Kidney (tissue), 14 donors: Measurements from ENCODE around the gene PRKACA. TPM values are rescaled to one million over a fixed set of nuclear protein-coding genes. Genes with fewer than 3 reads are reported as not detected.

Source experiments
- DNase-seq, 5 donors: peaks; one replicate each; pipeline ENCODE4 v3.0.0-alpha.2; 2013 to 2020
- FAIRE-seq: peaks from 2 replicates; lab custom pipeline; 2012; peaks lifted over from hg19 to GRCh38; lab: Jason Lieb, UNC
- H3K27ac ChIP-seq, 2 donors: one replicate each; pipeline ENCODE4 v1.7.0; 2013; ENCODE audit warnings: low read depth in 2 of 2, low read length in 2 of 2, inconsistent platforms in 1 of 2
- H3K27me3 ChIP-seq: one replicate; pipeline ENCODE4 v1.7.1; 2013; ENCODE audit warnings: low read length, inconsistent platforms; ENCODE audit not compliant: control insufficient read depth, insufficient read depth
- H3K36me3 ChIP-seq, 3 donors: one replicate each; pipeline versions ENCODE4 v1.7.0 to v1.7.1; 2013; ENCODE audit warnings: low read length in 3 of 3, control low read depth in 1 of 3, inconsistent platforms in 1 of 3; ENCODE audit not compliant: insufficient read depth in 3 of 3, control insufficient read depth in 2 of 3
- H3K4me1 ChIP-seq, 3 donors: one replicate each; pipeline versions ENCODE4 v1.7.0 to v1.7.1; 2013; ENCODE audit warnings: low read length in 3 of 3, inconsistent platforms in 1 of 3, low read depth in 1 of 3; ENCODE audit not compliant: control insufficient read depth in 2 of 3, insufficient read depth in 2 of 3
- H3K4me3 ChIP-seq, 3 donors: one replicate each; pipeline versions ENCODE4 v1.7.0 to v1.8.1; 2013; ENCODE audit warnings: low read length in 3 of 3, control low read depth in 1 of 3, inconsistent platforms in 1 of 3
- H3K9ac ChIP-seq, 3 donors: one replicate each; pipeline versions ENCODE4 v1.7.0 to v1.7.1; 2013; ENCODE audit warnings: low read length in 3 of 3, control low read depth in 1 of 3, inconsistent platforms in 1 of 3
- H3K9me3 ChIP-seq, 3 donors: one replicate each; pipeline versions ENCODE4 v1.7.0 to v1.7.1; 2013; ENCODE audit warnings: low read length in 3 of 3, control low read depth in 1 of 3, inconsistent platforms in 1 of 3; ENCODE audit not compliant: control insufficient read depth in 2 of 3, insufficient read depth in 1 of 3
- CTCF ChIP-seq: IDR thresholded peaks from 3 replicates; pipeline ENCODE4 v1.5.1; 2012; ENCODE audit warnings: mild to moderate bottlenecking, moderate library complexity, borderline replicate concordance; ENCODE audit not compliant: insufficient read depth; ENCODE audit errors: extremely low read depth
- intact Hi-C: fragments of 100-400 bp; cut with DNase I; formaldehyde crosslinking; loops from one replicate; pipeline ENCODE4 v1.11.1; 2022
- polyA plus RNA-seq: library from polyadenylated mRNA; stranded (reverse); fragments of 350-450 nt; fragmentation: Illumina TruSeq; extraction: RNeasy Lipid Tissue Mini Kit (QIAGEN cat#74804); gene quantifications from one replicate; pipeline ENCODE4 v1.2.3, GENCODE V29; 2014; ENCODE audit warnings: low read depth, low replicate concordance; ENCODE audit not compliant: insufficient read depth
- total RNA-seq: library from RNA; stranded (reverse); fragmentation: NEBNext Ultra II Directional; extraction: Animal tissue kit (Norgen Biotek cat#: 25700); gene quantifications from one replicate; pipeline ENCODE4 v1.2.1, GENCODE V29; 2021
- donor health status: control.
- donor health status: control.
- donor health status: control.
- donor health status: control.
- donor health status: control.
- donor health status: DM: yes; HTN: yes; CAD: no.
- donor health status: Normal renal cell carcinoma (clear cell type).

PRKACA gene
- total and polyA plus RNA-seq, 2 donors from 2014 or later, result 51.4 to 92.3 TPM

- FAIRE-seq (no peak), DNase-seq (peak; percentile 74 to 91 (median 86))
- Histone ChIP-seq H3K36me3 (no peaks in the 10 kb centered on the region), H3K9me3 (no peaks in the 10 kb centered on the region), H3K4me1 (peaks cover 0 to 14% (median 2%) of the 10 kb centered on the region in 3 donors), H3K4me3 (peak overlapping the region; percentile 57 to 88 (median 84)), H3K27ac (peak overlapping the region; percentile 88 to 97), H3K27me3 (no peaks in the 10 kb centered on the region), H3K9ac (peak overlapping the region; percentile 20 to 86 (median 62))
- peak; percentile 62 for TF ChIP-seq CTCF
- intact Hi-C loops, result no loop called here
Observed at GRCh38 chr19:14073261-14073924, 44.2 kb downstream of the PRKACA start.

GRCh38 chr19:14072535-14073260 lies 44.9 kb downstream of the PRKACA start, which contains the start of gene MISP3:
Gene MISP3, plus strand, starts transcription at chr19:14072786. Its CDS starts 524 bp downstream, at chr19:14073310.
- Histone ChIP-seq H3K9ac (peak within 1 kb of the TSS in 2 of 3 donors; percentile 62 to 86), H3K36me3 (no peaks in the 10 kb centered on the region), H3K4me3 (peak within 1 kb of the TSS; percentile 57 to 88 (median 84)), H3K9me3 (no peaks in the 10 kb centered on the region), H3K27me3 (no peaks in the 10 kb centered on the region), H3K27ac (peak within 1 kb of the TSS; percentile 88 to 97), H3K4me1 (peaks cover 0 to 14% (median 2%) of the 10 kb centered on the region in 3 donors)
- TF ChIP-seq CTCF, result no peak
- FAIRE-seq (no peak), DNase-seq (peak in 3 of 5 donors; percentile 54 to 92 (median 79))
- intact Hi-C loops, result no loop called here

DNA sequence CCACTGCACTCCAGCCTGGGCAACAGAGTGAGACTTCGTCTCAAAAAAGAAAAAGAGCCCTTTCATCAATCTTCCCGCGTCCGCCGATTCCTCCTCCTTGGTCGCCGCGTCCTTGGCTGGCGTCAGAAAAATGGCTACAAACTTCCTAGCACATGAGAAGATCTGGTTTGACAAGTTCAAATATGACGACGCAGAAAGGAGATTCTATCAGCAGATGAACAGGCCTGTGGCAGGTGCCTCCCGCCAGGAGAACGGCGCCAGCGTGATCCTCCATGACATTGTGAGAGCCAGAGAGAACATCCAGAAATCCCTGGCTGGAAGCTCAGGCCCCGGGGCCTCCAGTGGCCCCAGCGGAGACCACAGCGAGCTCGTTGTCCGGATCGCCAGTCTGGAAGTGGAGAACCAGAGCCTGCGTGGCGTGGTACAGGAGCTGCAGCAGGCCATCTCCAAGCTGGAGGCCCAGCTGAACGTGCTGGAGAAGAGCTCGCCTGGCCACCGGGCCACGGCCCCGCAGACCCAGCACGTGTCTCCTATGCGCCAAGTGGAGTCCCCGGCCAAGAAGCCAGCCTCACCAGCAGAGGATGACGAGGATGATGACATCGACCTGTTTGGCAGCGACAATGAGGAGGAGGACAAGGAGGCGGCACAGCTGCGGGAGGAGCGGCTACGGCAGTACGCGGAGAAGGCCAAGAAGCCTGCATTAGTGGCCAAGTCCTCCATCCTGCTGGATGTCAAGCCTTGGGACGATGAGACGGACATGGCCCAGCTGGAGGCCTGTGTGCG lies 47.1 kb downstream of the PRKACA start:
- intact Hi-C loops, result no loop called here
- Histone ChIP-seq H3K9ac (no peak overlapping the region), H3K36me3 (no peaks in the 10 kb centered on the region), H3K27me3 (no peaks in the 10 kb centered on the region), H3K4me1 (peaks cover 0 to 14% (median 2%) of the 10 kb centered on the region in 3 donors), H3K4me3 (no peak overlapping the region), H3K27ac (no peak overlapping the region), H3K9me3 (no peaks in the 10 kb centered on the region)
- no peak for FAIRE-seq
- TF ChIP-seq CTCF, result no peak
- peak in 1 of 5 donors; percentile 56 for DNase-seq
